WERI-Rb-1 (cell line): ENCODE measurements around the gene RUNDC3A.

Experiments used
- DNase-seq: peaks from one replicate; pipeline ENCODE4 v3.0.0-alpha.2; 2020
- H3K27ac ChIP-seq: fragments of 250-450 bp; sonication (Bioruptor Pico); 2 replicates; pipeline ENCODE4 v1.5.1; 2020; ENCODE audit warnings: mild to moderate bottlenecking, moderate library complexity
- H3K27me3 ChIP-seq: fragments of 250-450 bp; sonication (Bioruptor Pico); 2 replicates; pipeline ENCODE4 v1.5.1; 2021; ENCODE audit warnings: mild to moderate bottlenecking, low read depth, moderate library complexity; ENCODE audit not compliant: insufficient read depth, severe bottlenecking
- H3K36me3 ChIP-seq: fragments of 250-450 bp; sonication (Bioruptor Pico); 2 replicates; pipeline ENCODE4 v1.5.1; 2020; ENCODE audit warnings: mild to moderate bottlenecking, moderate library complexity
- H3K4me3 ChIP-seq: 2 replicates; pipeline ENCODE4 v1.5.1; 2011; ENCODE audit warnings: low read depth, mild to moderate bottlenecking, control low read depth, low read length
- H3K9me3 ChIP-seq: fragments of 250-450 bp; sonication (Bioruptor Pico); 2 replicates; pipeline ENCODE4 v1.5.1; 2021; ENCODE audit warnings: mild to moderate bottlenecking, moderate library complexity; ENCODE audit not compliant: severe bottlenecking
- CTCF ChIP-seq: IDR thresholded peaks from 2 replicates; pipeline ENCODE4 v1.5.1; 2011; ENCODE audit warnings: low read depth, mild to moderate bottlenecking, control low read depth, inconsistent platforms, low read length

RUNDC3A gene

GRCh38 chr17:44266402-44267164 lies 41.8 kb upstream of the RUNDC3A start:
- Histone ChIP-seq H3K36me3 (no peaks in the 10 kb centered on the region), H3K27me3 (no peaks in the 10 kb centered on the region)
- peak; percentile 44 for TF ChIP-seq CTCF

GRCh38 chr17:44267165-44267455 lies 41.3 kb upstream of the RUNDC3A start:
- Histone ChIP-seq H3K9me3 (no peaks in the 10 kb centered on the region), H3K4me3 (no peak overlapping the region), H3K36me3 (no peaks in the 10 kb centered on the region), H3K27me3 (no peaks in the 10 kb centered on the region), H3K27ac (no peak overlapping the region)
- no peak for TF ChIP-seq CTCF
- DNase-seq = no peak

More at GRCh38 chr17:44266402-44267164, 41.8 kb upstream of the RUNDC3A start:
- Histone ChIP-seq H3K4me3 (no peak overlapping the region), H3K9me3 (no peaks in the 10 kb centered on the region), H3K27ac (no peak overlapping the region)
- peak; percentile 55 for DNase-seq

- no peak for TF ChIP-seq CTCF
- Histone ChIP-seq H3K9me3 (no peaks in the 10 kb centered on the region), H3K27ac (no peak within 1 kb of the TSS), H3K36me3 (no peaks in the 10 kb centered on the region), H3K27me3 (no peaks in the 10 kb centered on the region), H3K4me3 (no peak within 1 kb of the TSS)
- no peak for DNase-seq
These were observed 40.4 kb upstream of the RUNDC3A start, which contains the start of gene SLC4A1 for GRCh38 chr17:44267818-44268490. TSS of gene SLC4A1 (minus strand) at chr17:44268135. CDS start at chr17:44262866, 5,269 bp downstream.

- DNase-seq = no peak
- Histone ChIP-seq H3K4me3 (no peak overlapping the region), H3K36me3 (no peaks in the 10 kb centered on the region), H3K27me3 (no peaks in the 10 kb centered on the region), H3K27ac (peak overlapping the region; percentile 8; the same call in 1 of the 2 replicates), H3K9me3 (no peaks in the 10 kb centered on the region)
- TF ChIP-seq CTCF = no peak
These were observed 39.5 kb upstream of the RUNDC3A start for GRCh38 chr17:44268709-44269534.

- H3K4me3 ChIP-seq = no peak overlapping the region
- peak; percentile 63 for DNase-seq
- H3K27me3 ChIP-seq = no peaks in the 10 kb centered on the region
- H3K36me3 ChIP-seq = no peaks in the 10 kb centered on the region
- peak overlapping the region; percentile 8; the same call in 1 of the 2 replicates for H3K27ac ChIP-seq
- no peak for TF ChIP-seq CTCF
- no peaks in the 10 kb centered on the region for H3K9me3 ChIP-seq
These were observed 38.7 kb upstream of the RUNDC3A start for GRCh38 chr17:44269535-44270240.
